Measurements from ENCODE around the gene LIG1.

- TF ChIP-seq GATA2 (IDR thresholded peaks at IDR 0.05; ENCODE audit: low read depth, low read length) (no peak), GATA3 (IDR thresholded peaks at IDR 0.05; ENCODE audit: low read depth, low read length) (no peak)
These were observed 16.1 kb downstream of the LIG1 start for GRCh38 chr19:48154003-48154402.
